GM21619 (cell line): ENCODE measurements around the gene ZNF804A.

Experiments used
- ATAC-seq: cut with Tn5 transposase; IDR thresholded peaks from one replicate; pipeline ENCODE4 v1.9.1; 2021; ENCODE audit not compliant: unreplicated experiment

The ZNF804A gene

DNA sequence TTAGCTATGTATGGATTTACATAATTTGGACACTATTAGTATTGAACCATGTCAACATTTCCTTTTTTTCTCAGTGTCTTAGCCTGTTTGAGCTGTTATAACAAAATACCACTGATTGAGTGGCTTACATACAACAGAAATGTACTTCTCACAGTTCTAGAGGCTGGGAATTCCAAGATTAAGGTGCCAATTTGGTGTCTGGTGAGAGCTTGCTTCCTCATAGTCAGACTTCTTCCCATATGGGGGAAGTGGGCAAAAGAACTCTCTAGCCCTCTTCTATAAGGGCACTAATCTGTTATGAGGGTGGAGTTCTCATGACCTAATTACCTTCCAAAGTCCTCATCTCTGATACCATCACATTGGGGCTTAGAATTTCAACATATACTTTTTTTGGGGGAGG, 12.6 kb downstream of the ZNF804A start:
- ATAC-seq: no peak

GRCh38 chr2:184611361-184612085, 13.2 kb downstream of the ZNF804A start:
- no peak for ATAC-seq

DNA sequence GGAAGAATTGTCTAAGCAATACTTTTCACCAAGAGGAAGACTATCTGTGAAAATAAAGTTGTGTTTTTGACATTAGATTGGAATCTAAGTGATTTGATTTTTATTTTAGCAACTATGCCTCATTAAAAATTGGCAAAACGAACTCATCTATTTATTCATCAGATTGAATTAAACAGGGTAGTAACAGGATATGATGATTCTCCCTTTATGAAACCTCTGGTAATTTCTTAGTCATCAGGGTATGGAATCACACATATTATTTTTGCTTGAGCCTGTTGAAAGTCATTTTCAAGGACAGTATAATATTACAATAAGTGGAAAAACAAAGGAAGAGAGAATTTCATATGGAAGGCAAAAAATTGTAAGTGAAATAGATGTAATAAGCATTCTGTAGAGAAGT, 22.0 kb downstream of the ZNF804A start:
- no peak for ATAC-seq

DNA sequence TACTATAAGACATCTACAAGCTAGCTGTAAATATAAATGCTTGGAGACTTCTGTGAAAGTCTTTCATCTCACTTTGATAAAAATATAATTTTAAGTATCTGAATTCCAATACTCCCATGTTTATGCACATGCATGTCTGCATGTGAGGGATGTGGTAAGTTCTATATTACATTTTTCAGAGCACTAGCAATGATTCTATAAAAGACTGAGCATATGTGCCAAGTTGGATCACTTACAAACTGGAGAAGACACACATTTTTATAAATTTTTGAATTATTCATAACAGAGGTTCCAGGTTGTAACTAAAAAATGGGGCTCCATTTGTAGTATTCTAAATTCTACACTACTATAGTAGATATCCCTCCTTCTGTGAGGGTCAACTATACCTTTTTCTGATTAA, 26.0 kb downstream of the ZNF804A start:
- ATAC-seq: no peak

GRCh38 chr2:184628051-184628450, 29.7 kb downstream of the ZNF804A start:
- no peak for ATAC-seq

DNA sequence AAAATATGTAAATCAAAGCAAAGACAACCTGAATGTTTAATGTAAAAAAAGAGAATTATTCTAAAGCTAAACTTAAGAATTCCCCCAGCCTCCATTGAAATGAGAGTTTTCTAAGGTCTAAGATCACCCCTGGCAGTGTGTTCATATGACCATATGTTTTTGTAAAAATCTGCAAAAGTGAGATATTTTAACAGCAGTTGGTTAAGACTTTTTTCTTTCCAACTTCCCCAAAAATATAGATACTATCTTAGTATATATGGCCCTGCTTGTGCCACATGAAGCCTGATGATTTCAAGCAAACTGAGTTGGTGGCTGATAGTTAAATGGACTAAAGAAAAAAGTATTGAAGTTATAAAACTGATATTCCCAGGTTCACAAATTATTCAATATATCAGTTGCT, 35.4 kb downstream of the ZNF804A start:
- no peak for ATAC-seq

- no peak for ATAC-seq
These were observed 39.5 kb downstream of the ZNF804A start for GRCh38 chr2:184637781-184638180.

- ATAC-seq: no peak
These were observed 46.4 kb downstream of the ZNF804A start for GRCh38 chr2:184644685-184645084.

GRCh38 chr2:184646177-184646576, 47.8 kb downstream of the ZNF804A start:
- ATAC-seq: no peak

DNA sequence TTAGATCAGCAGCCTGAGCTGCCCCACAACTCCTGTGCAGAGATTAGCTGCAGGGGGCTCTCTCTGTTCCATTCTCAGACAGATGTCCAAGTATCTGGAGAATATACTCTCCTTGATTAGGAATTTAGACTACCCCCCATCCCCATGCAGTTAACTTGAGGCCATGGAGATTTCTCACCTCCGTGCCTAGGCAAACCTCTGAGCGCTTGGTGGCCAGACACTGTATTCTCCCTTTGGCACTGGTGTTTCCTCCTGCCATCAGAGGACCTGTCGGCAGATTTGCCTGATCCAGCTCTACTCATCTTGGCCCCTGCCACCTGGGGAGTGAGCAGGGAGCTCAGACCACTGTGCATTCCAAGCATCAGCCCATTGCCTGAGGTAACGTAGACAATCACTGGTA, 48.3 kb downstream of the ZNF804A start:
- no peak for ATAC-seq

GRCh38 chr2:184654945-184655344, 56.6 kb downstream of the ZNF804A start:
- ATAC-seq: no peak

DNA sequence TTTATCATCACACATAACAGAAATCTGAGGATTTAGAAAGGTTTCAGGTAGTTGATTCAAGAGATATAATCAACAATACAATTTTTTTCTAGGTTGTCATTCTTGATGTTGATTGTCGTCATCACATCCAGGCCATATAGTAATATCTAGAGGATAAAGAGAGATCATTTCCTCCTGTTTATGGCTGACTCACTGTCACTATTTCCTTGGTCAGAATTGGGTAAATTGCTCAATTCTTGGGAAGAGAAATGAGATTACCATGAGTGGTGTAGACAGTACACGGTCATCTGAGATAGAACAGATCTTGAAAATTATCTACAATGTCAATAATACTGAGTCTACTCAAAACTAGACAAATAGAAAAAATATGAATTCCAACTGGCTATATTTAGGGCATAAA, 78.8 kb downstream of the ZNF804A start:
- no peak for ATAC-seq

- ATAC-seq: no peak
These were observed 81.1 kb downstream of the ZNF804A start for GRCh38 chr2:184679219-184680018.

DNA sequence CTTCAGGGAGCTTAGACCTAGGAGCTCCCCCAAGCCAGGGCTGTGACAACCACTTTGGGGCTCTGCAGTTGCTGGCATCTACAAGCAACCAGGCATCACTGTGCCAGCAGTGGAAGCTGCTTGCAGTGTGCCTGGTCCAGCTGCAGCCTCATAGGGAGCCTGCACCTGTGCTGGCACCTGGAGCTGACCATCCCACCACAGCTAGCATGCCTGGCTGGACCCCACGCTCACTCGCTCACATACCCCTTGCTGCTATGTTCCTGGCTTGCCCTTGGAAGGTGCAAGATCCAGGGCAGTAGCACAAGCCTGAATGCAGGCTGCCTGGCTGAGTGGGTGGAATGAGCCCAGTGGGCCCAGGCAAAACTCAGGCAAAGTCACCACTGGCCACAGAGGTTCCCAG, 82.5 kb downstream of the ZNF804A start:
- no peak for ATAC-seq

GRCh38 chr2:184681642-184682321, 83.5 kb downstream of the ZNF804A start:
- ATAC-seq: no peak

DNA sequence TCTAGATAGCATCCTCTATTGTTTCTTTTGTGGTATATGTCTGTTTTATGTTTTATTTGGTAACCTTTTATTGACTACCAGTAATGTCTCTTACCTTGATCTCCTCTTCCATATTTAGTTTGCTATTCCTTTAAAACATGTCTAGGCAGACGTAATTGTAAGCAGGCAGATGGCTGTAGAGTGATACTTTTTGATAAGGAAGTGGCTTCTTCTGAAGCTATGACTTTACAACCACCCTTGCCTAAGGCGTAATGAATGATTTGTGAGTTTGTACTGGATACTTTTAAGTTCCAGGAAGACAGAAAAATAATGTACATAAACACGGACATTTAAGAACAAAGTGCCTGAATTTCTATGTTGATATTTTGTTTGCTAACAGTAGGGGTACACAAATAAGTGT, 85.6 kb downstream of the ZNF804A start:
- no peak for ATAC-seq

DNA sequence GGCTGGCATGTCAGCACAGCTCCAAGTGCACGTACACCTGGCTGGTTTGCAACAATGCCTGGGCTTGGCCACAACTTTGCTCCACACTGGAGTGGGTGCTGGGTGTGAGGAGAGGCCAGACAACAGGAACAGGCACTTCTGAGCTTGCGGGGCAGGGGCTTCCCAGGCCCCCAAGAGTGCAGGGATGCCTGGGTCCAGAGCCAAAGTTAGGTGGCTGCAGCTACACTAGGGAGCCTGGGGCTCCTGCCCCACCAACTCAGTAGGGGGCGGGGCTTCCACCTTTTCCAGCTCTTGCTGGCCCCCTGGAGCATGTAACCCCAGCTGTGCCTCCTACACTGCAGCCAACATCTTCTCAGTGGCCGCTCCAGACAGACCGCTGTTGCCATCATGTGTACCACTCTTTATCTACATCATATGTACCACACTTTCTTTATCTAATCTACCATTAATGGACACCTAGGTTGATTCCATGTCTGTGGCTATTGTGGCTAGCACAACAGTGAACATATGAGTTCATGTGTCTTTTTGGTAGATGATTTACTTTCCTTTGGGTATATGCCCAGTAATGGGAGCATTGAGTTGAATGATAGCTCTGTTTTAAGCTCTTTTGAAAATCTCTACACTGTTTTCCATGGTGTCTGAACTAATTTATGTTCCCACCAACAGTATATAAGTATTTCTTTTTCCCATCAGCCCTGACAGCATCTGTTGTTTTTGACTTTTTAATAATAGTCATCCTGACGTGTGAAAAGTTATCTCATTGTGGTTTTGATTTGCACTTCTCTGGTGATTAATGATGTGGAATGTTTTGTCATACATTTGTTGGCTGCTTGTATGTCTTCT, 87.9 kb downstream of the ZNF804A start:
- no peak for ATAC-seq

DNA sequence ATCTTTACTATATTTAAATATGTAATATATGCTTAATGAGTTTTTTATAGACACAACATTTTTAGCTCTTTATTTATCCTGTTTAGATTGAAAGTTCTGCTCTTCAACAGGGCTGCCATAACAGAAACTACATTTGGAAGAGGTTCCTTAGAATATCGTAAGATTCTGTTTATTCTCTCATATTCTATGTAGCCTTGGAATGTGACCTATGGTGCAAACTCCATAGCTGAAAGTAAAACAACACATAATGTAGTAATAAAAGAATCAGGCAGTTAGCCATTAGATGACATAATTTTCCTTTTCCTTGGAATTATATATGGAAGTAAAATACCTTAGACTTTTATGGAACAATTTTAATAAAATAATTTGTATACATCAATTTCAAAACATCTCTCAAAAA, 91.3 kb downstream of the ZNF804A start:
- ATAC-seq: no peak

- no peak for ATAC-seq
These were observed 93.9 kb downstream of the ZNF804A start for GRCh38 chr2:184692141-184692734.

GRCh38 chr2:184696644-184697043, 98.3 kb downstream of the ZNF804A start:
- ATAC-seq: no peak

GRCh38 chr2:184698476-184698875, 100.1 kb downstream of the ZNF804A start:
- ATAC-seq: no peak
